GM19043 (cell line): ENCODE data around the gene JMJD1C.
"Not testable (repeated sequence)": the region's sequence is repeated elsewhere in the genome, so short reads cannot be mapped to it uniquely, and the experiment has no call there.

Source experiments
- ATAC-seq: cut with Tn5 transposase; IDR thresholded peaks from one replicate; pipeline ENCODE4 v1.9.1; 2021; ENCODE audit warnings: low read depth; ENCODE audit not compliant: unreplicated experiment

JMJD1C gene

GRCh38 chr10:63154546-63155387 is 311.0 kb downstream of the JMJD1C start:
- no peak for ATAC-seq

GRCh38 chr10:63153868-63154545 is 311.8 kb downstream of the JMJD1C start:
- ATAC-seq: not testable (repeated sequence)

- no peak for ATAC-seq
These were observed 315.0 kb downstream of the JMJD1C start for GRCh38 chr10:63150745-63151144.

GRCh38 chr10:63146503-63146902 is 319.3 kb downstream of the JMJD1C start:
- no peak for ATAC-seq

GRCh38 chr10:63145782-63146181 is 320.0 kb downstream of the JMJD1C start:
- no peak for ATAC-seq

- ATAC-seq: no peak
These were observed 321.8 kb downstream of the JMJD1C start for GRCh38 chr10:63143987-63144386.

GRCh38 chr10:63142136-63142535 is 323.6 kb downstream of the JMJD1C start:
- no peak for ATAC-seq

GRCh38 chr10:63140077-63140476 is 325.7 kb downstream of the JMJD1C start:
- ATAC-seq: no peak

- ATAC-seq: no peak
These were observed 328.5 kb downstream of the JMJD1C start for GRCh38 chr10:63137306-63137705.

- ATAC-seq: no peak
These were observed 331.8 kb downstream of the JMJD1C start for GRCh38 chr10:63133821-63134557.

- peak; percentile 92 for ATAC-seq
These were observed 332.5 kb downstream of the JMJD1C start, which contains the start of gene NRBF2 for GRCh38 chr10:63133056-63133820. Gene NRBF2, plus strand, starts transcription at chr10:63133328. Its CDS starts 143 bp downstream, at chr10:63133471.

GRCh38 chr10:63132651-63133055 is 333.1 kb downstream of the JMJD1C start:
- ATAC-seq: no peak

GRCh38 chr10:63129888-63130287 is 335.9 kb downstream of the JMJD1C start:
- ATAC-seq: no peak

GRCh38 chr10:63128443-63128842 is 337.3 kb downstream of the JMJD1C start:
- no peak for ATAC-seq

- no peak for ATAC-seq
These were observed 340.3 kb downstream of the JMJD1C start for GRCh38 chr10:63125459-63125858.

- ATAC-seq: no peak
These were observed 341.9 kb downstream of the JMJD1C start for GRCh38 chr10:63123727-63124362.

GRCh38 chr10:63120554-63120953 is 345.2 kb downstream of the JMJD1C start:
- ATAC-seq: no peak

- ATAC-seq: no peak
These were observed 346.7 kb downstream of the JMJD1C start for GRCh38 chr10:63119041-63119440.
